HT1080 (cell line): ENCODE data around the gene TEP1. TPM values are rescaled to one million over a fixed set of nuclear protein-coding genes. Genes with fewer than 3 reads are reported as not detected.
"Not testable (repeated sequence)": the region's sequence is repeated elsewhere in the genome, so short reads cannot be mapped to it uniquely, and the experiment has no call there.

Experiments used
- DNase-seq: peaks from one replicate; pipeline ENCODE4 v3.0.0-alpha.2; 2015; ENCODE audit warnings: low read depth
- total RNA-seq: library from RNA; depleted of rRNA; stranded (reverse); fragments of >200 nt; shearing (Covaris generic); gene quantifications from 2 replicates; pipeline ENCODE4 v1.2.3, GENCODE V29; 2014

TEP1 gene
- total RNA-seq, 1 experiment from 2014 or later = 9.4 TPM

DNA sequence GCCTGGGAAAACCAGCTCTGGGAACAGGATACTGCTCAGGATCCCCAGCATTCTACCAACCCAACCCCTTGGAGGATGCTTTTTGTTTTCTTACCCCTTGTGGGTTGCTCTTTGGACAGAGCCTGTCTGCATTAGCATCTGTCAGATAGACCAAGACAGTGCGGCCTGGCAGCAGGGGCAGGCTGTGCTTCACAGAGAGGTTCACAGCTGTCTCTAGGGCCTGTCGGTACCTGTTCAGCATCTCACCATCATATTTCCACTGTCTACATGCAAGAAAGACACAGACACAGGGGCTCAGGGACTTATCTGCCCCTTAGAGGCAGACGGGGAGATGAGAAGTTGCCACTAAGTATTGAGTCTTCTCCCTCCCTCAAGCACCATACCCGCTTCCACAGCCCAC lies 21.8 kb downstream of the TEP1 start:
- no peak for DNase-seq

DNA sequence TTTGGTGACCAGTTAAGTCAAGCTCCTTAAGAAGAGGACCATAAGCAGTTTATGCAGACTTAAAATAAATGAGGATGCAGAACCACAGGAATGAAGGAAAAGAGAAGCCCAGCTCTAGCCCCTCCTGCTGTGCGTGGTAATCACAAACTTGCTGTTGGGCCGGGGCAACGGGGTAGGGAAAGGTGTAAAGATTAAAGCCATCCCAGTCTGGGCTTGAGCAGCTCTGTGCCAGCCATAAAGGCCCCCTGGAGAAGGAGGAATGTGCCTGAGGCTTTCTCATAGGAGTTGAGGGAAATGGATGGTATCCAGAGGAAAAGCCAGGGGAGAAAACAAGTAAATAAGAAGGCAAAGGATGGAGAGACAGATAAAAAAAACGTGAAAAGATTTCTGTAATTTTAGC lies 25.1 kb downstream of the TEP1 start:
- DNase-seq = no peak

DNA sequence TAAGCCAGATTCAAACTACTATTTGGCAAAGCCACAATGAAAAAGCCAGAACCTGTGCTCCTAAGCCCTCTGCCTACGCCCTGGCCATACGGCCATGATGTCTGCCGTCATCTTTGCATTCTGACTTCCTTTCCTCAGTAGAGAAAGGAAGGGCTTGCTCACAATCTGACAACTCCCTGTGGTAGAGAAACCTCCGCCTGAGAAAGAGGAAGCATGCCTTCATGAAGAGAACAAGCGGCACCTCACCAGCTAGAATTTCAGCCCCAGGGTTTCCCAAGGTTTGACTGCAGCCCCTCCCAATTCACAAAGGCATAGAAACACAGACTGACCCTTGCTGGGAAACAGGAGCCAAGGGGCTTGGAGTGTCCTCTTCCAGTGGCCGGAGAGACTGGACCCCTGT lies 25.7 kb downstream of the TEP1 start:
- DNase-seq = no peak

DNA sequence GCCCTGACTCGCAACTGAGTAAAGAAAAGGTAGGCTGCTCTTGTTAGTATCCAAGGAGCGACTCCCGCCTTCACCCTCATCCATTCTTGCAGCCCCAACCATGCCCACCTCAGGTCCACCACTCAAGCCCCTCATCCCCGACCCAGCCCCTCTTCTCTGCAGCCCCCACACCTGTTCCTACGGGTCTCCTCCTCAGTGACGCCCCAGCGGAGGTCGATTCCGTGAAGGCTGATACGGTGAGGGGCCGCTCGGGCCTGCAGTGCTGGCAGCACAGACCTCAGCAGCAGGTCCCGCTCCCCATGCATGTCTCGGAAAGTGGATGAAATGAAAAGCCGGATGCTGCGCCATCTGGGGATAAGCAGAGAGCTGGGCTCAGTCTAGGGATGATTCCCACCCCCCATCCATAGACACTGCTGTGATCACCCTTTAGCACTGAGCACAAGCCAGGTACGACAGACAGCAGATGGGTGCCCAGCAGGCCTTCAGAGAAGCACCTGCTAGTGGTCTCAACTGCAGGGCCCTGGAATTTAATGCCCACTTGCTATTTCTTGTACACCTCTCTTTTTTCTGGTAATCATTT lies 26.9 kb downstream of the TEP1 start:
- no peak for DNase-seq

DNA sequence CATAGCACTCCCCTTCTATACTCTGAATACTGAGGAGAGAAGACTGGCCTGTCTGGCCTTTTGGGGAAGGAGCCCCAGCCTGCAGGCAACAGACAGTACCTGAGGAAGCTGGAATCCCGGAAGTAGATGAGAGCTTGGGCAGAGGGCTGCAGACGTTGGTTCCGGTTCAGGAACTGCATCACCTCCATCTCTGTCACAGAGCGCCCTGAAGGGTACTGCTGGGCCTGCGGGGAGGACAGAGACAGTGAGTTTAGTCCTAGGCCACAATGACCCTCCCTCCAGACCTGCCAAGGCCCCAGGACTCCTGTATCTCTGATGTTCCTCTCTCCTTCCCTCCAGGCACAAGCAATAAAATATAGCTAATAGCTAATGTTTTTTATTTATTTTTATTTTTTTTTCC lies 28.4 kb downstream of the TEP1 start:
- DNase-seq = no peak

DNA sequence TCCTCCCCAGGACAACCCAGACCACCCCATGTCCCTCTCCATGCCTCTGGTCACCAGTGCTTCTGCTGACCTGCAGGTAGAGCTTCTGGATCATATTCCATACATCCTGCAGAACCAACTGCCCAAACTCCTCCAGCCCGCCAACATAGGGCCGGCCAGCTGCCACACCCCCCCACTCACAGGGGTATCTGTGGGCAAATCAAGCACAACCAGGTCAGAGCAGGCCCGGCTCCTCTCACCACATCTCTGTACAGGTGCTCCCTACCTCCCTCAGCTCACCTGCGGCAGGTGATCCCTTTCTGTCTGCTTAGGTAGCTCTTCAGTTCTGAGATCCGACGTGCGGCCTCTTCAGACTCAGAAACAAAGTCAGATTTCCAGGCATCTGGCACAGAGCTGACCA lies 29.0 kb downstream of the TEP1 start:
- no peak for DNase-seq

DNA sequence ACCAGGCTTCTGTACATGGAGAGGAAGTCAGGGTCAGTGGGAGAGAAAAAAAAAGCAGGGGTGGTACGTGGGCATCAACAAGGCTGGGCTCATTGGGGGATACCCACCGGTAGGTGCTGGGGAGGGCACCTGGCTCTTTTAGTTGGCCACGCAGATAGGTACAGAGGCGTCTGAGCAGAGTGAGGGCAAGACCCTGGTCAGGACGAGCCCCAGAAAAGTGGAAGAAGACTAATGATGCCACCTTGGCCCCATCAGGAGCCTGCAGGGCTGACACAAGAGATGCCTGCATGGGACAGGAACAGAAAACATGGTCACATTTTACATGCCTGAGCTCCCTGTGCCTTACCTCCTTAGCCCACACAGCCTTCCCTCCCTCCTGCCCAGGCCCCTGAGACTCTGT lies 29.7 kb downstream of the TEP1 start:
- DNase-seq = no peak

DNA sequence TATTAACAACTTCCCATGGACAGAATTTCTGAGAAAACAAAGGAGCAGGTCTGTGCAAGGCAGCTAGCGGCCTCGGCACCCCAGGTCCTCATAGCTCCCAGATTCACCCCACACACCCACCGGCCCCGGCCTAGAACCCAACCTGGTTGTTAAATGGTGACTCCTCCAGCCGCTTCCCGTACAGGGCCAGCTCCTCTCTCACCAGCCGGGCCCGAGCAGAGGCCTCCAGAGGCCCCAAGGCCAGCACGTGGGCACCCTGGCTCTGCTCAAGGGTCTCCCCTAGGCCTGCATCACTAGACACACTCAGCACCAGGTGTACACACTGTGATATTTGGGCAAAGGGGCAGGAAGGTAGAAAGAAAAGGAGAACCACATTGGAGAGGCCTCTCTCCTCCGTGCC lies 30.3 kb downstream of the TEP1 start:
- no peak for DNase-seq

DNA sequence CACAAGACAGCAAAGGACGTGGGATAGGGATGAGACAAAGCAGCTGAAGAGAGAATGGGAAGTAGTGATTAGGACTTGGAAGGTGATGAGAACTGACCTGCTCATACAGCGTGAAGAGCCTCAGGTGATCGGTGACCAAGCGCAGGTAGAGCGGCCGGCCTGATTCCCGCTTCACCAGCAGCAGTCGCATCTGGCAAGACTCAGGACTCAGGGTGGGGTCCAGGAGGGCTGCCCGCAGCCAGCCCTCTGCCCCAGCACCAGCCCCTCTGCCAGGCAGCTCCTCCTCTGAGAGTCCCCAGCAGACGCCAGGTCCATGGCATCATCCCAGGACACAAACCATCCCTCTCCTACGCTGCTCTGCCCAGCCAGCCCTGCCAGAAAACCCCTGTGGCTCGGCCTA lies 30.8 kb downstream of the TEP1 start:
- DNase-seq = no peak

DNA sequence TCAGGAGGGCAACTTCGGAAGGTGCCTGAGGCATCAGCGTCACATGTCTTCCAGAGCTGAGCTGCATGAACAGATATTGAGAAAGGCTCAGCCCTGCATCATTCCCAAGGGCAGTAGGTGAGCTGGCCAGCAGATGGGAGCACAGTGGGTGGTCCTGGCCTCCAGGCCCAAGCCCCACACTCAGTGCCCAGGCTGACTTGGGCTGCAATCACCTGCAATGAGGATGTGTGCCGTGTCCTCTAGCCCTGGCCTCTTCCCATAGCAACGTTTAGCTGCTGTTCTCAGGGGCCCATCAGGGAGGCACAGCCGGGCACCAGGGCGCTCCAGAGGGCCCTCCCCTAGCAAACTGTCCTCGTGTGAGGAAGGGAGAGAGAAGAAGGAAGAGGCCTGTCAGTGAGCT lies 32.0 kb downstream of the TEP1 start:
- no peak for DNase-seq

DNA sequence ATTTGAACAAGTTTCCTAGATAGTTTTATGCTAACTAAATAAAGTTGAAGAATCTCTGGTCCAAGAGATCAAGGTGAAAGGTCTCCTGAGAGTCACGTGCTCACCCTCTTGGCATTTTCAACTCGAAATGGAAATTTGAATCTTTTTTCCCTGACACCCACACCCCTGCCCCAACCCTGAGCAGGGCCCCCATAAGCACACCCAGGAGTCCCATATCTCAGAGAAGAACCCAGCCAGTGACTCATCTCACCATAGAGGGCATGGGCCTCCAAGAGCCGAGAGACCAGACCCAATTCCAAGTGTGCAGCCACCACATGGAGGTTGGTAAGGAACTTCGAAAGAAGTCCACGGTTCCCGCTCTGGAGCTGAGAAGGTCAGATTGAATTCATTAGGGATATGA lies 32.6 kb downstream of the TEP1 start:
- no peak for DNase-seq

DNA sequence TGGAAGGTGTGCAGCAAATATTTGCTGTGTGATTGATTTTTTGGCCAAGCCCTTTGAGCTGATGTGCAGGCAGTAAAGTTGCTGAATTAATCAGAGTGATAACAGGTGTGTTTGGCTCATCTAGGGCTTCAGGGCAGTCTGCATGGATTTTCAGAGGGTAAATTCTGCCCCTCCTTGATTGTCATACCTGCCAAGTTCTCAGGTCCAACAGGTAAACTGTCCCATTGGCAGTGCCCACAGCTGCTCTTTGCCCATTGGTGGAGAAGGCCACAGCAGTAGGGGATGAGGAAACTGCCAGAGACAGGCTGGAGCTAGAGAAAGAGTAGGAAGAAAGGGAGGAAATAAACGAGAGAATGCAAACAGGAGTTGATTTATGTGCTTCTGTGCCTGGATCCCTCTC lies 33.6 kb downstream of the TEP1 start:
- DNase-seq = no peak

DNA sequence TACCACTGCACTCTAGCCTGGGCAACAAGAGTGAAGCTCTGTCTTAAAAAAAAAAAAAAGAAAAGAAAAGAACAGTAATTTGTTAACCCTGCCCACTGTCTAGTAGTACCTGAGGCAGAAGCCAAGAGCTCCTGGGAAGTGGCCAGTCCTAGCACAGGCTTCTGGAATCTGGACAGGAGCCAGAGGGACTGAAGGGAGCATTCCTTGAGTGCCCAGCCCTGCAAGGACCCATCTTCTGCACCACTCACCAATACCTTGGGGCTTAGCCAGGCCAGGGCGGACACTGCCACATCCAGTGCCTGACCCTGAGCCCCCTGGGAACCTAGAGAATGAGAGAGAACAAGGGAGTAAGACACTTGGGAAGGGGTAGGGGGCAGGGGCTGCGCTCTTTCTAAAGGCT lies 36.1 kb downstream of the TEP1 start:
- no peak for DNase-seq

DNA sequence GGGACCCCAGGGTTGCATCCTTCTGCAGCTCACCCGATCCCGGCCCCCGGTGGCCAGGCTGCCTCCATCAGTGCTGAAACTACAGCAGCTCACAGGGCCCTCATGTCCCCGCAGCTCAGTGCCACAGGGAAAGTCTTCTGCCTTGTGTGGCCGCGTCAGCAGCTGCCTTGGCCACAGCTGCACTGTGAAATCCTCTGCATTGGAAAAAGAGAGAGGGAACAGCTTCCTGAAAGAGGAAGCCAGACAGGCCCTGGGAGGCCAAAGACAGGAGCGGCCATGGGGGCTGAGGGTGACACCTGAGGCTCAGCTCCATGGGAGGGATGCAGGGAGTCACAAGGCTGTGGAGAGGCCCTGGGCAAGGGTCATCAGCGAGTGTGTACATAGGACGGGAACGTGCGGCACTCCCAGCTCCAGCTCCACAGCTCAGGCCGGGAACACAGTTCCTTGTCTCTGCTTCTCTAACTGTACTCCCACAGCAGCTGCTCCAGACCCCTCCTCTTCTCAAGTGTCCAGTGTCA lies 37.2 kb downstream of the TEP1 start:
- no peak for DNase-seq

DNA sequence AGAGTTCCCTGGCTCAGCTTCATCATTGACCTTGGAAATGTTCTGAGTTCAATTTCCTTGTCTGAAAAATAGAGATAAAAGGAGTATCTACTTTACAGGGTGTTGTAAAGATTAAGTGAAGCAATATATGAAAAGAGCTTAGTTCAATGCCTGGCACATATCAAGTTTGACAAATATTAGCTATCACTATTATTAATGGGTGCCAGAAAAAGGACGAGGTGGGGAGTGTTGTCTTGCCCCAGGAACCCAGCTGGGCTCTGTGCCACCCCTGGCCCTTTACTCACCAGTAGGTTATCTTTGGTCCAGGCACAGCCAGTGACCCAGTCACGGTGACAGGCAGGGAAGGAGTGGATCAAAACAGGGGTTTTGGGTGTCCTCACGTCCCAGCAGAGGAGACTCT lies 37.8 kb downstream of the TEP1 start:
- no peak for DNase-seq

DNA sequence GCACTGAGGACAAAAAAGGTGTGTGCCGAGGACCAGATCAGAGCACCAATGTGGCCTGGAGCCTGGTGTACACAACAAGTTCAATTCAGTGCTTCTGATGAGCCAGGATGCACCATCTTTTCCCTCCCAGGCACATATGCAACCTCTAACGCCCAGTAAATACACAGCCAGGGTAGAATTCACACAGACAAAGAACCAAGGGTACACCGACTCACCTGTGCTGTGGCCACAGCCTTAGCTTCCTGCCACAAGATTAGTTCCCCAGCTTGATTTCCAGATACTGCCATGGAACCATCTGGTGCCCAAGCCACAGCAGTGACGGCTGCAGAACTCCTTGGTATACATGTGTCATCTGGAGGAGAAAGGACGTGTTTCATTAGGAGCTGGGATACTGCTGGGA lies 40.5 kb downstream of the TEP1 start:
- no peak for DNase-seq

DNA sequence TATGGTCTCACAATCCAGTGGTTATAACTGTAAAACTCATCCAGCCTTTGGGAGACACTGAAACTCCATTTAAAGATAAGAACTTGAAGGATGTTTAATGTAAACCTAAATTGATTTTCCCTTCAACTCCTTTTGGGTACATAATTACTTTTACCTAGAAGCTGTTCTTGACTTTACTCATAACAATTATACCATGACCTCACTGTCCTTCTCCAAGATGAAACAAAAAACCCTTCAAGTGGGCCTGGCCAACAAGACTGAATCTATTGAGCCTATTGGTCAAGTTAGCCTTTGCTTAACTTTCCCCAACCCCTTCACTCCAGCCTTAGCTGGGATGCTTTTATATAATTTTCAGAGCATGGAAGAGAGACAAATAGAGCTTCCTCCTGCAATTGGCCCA lies 47.4 kb downstream of the TEP1 start:
- no peak for DNase-seq

DNA sequence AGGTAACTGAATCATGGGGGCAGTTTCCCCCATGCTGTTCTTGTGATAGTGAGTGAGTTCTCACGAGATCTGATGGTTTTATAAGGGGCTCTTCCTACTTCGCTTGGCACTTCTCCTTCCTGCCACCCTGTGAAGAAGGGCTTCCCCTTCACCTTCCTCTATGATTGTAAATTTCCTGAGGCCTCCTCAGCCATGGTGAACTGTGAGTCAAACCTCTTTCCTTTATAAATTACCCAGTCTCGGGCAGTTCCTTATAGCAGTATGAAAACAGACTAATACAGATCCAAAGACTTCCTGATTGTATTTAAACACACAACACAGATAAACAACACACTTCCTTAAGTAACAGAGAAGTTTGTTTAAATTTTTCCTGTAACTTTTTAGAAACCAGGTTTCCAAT lies 54.8 kb downstream of the TEP1 start:
- DNase-seq = not testable (repeated sequence)

DNA sequence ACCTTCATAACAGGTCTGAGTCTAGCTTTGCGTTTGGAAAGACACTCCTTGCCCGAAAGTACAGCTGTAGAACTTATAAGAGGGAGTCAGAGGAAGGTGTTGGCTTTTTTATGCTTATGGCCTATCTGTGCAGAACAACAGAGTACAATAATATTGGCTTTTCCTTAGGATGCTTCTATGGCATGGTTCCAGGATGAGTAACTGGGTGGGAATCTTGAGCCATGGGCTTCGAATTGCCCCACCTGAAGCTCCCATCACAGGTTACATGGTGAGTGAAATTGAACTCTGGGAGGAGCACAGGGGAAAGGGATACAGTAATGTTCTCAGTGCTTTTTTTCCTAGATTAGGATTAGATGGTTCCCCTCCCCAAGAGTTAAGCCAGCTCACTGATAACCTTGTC lies 56.9 kb downstream of the TEP1 start:
- DNase-seq = no peak

DNA sequence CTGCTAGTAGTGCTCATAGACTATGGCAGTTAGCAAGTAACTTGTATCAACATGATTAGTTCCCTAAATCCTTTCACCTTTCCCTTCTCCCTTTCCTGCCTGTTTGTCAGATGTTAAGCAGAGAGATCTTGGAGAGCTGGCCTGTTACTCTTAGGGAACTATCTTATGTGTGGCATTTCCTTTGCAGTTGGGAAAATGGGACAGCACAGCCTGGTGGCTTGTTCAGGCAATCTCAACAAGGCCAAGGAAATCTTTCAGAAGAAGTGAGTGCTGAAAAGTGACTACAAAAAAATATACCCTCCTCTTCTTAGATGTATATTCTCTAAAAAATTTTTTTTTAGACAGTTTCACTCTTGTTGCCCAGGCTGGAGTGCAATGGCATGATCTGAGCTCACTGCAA lies 62.4 kb downstream of the TEP1 start:
- no peak for DNase-seq

DNA sequence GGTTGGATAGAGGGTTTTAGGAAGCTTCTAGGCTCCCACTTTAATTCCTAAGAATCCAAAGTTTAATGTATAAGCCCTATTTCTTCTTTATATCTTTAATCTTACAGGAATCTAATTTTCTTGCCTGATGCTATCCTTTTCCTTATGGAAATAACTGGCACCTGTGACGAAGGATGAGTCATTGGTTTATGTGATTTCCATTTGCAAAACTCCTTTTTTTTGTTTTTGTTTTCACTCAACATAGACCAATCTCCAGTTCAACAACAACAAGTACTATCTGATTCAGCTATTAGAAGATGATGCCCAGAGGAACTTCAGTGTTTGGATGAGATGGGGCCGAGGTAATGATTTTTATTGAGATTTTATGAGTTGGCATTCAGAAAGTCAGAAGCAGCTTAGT lies 63.0 kb downstream of the TEP1 start:
- no peak for DNase-seq

DNA sequence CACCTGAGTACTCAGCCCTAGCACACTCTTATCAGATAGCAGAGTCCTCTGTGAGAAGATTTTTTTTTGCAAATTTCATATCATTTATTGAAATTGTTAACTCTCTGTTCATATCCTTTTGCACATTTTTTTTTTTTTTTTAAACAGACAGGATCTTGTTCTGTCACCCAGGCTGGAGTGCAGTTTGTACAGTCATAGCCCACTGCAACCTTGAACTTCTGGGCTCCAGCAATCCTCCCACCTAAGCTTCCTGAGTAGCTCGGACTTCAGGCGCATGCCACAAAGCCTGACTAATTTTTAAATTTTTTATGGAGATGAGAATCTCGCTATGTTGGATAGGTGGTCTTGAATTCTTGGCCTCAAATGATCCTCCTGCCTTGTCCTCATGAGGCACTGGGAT lies 65.6 kb downstream of the TEP1 start:
- DNase-seq = no peak

DNA sequence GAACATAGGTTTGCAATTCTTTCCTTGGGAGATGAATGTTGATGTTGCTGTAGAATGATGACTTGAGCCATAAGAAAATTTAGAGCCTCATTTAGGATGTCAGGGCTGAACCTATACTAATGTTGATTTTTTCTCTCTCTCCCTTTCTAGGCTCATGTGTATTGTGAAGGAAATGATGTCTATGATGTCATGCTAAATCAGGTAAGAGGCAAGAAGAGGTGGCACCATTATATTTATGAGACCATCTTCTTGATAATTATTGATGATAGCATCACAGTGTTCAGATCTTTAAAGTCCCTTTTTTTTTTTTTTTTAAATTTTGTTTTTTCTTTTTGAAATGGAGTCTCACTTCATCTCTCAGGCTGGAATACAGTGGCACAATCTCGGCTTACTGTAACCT lies 66.6 kb downstream of the TEP1 start:
- DNase-seq = no peak

DNA sequence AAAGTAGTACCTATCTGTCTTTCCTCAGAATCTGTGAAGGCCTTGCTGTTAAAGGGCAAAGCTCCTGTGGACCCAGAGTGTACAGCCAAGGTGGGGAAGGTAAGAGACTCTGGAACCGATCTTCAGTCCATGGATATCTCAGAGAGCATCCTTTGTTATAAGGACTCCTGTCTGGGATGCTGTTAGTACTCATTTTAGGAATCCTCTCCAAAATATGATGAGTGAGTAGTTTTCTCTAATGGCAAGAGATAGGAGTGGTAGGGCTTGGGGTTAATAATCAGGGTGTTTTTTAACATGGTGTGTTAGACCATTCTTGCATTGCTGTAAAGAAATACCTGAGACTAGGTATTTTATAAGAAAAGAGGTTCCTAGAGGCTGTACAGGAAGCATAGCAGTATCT lies 67.9 kb downstream of the TEP1 start:
- DNase-seq = no peak
